Activated naive CD4-positive, alpha-beta T cell treated with anti-CD3 and anti-CD28 coated beads, Interleukin-2, amount 50 U/mL, for 72 hours (primary cell): Measurements from ENCODE around the gene MORC1. TPM values are rescaled to one million over a fixed set of nuclear protein-coding genes. Genes with fewer than 3 reads are reported as not detected.

Source experiments
- ATAC-seq, 2 donors: fragments of 150-1000 bp; cut with Tn5 transposase; 2 replicates each; pipeline ENCODE4 v1.10.0; 2021; ENCODE audit warnings: mild to moderate bottlenecking in 2 of 2, moderate library complexity in 2 of 2
- DNase-seq, 2 donors: peaks; one replicate each; pipeline ENCODE4 v3.0.0; 2021 to 2022; ENCODE audit warnings: low spot score in 2 of 2
- H3K27ac Mint-ChIP-seq, 2 donors: one replicate each; pipeline ENCODE4 v1.8.0; 2022; ENCODE audit warnings: mild to moderate bottlenecking in 2 of 2, mixed read lengths in 2 of 2
- H3K36me3 Mint-ChIP-seq, 2 donors: one replicate each; pipeline ENCODE4 v1.8.0; 2022; ENCODE audit warnings: mixed read lengths in 2 of 2
- H3K9me3 Mint-ChIP-seq, 2 donors: one replicate each; pipeline ENCODE4 v1.8.0; 2022; ENCODE audit warnings: mixed read lengths in 2 of 2
- total RNA-seq, 2 donors: library from RNA; stranded (reverse); gene quantifications; one replicate each; pipeline ENCODE4 v1.2.3, GENCODE V29; 2022

Gene MORC1
- total RNA-seq, 2 donors from 2014 or later, result not detected

GRCh38 chr3:109070211-109070610 is 47.7 kb downstream of the MORC1 start:
- Mint-ChIP-seq H3K36me3 (no peaks in the 10 kb centered on the region), H3K9me3 (no peaks in the 10 kb centered on the region), H3K27ac (no peak overlapping the region)
- ATAC-seq, result no peak
- no peak for DNase-seq

- H3K27ac Mint-ChIP-seq, result no peak overlapping the region
- no peaks in the 10 kb centered on the region for H3K9me3 Mint-ChIP-seq
- H3K36me3 Mint-ChIP-seq, result no peaks in the 10 kb centered on the region
- no peak for ATAC-seq
- DNase-seq, result no peak
These were observed 51.1 kb downstream of the MORC1 start for GRCh38 chr3:109066864-109067263.

GRCh38 chr3:109059264-109059663 is 58.7 kb downstream of the MORC1 start:
- H3K9me3 Mint-ChIP-seq, result no peaks in the 10 kb centered on the region
- DNase-seq (no peak), ATAC-seq (no peak)
- no peaks in the 10 kb centered on the region for H3K36me3 Mint-ChIP-seq
- H3K27ac Mint-ChIP-seq, result no peak overlapping the region

- DNase-seq, result no peak
- H3K27ac Mint-ChIP-seq, result no peak overlapping the region
- H3K36me3 Mint-ChIP-seq, result no peaks in the 10 kb centered on the region
- ATAC-seq, result no peak
- H3K9me3 Mint-ChIP-seq, result no peaks in the 10 kb centered on the region
These were observed 60.3 kb downstream of the MORC1 start for GRCh38 chr3:109057616-109058015.

GRCh38 chr3:109057056-109057455 is 60.9 kb downstream of the MORC1 start:
- ATAC-seq, result no peak

GRCh38 chr3:109050591-109051167 is 67.3 kb downstream of the MORC1 start:
- ATAC-seq, result no peak
- H3K36me3 Mint-ChIP-seq, result no peaks in the 10 kb centered on the region
- peak in 1 of 2 donors; percentile 17 for DNase-seq
- H3K27ac Mint-ChIP-seq, result no peak overlapping the region
- H3K9me3 Mint-ChIP-seq, result no peaks in the 10 kb centered on the region

More at GRCh38 chr3:109057056-109057455, 60.9 kb downstream of the MORC1 start:
- DNase-seq, result no peak
- H3K9me3 Mint-ChIP-seq, result no peaks in the 10 kb centered on the region
- no peak overlapping the region for H3K27ac Mint-ChIP-seq
- no peaks in the 10 kb centered on the region for H3K36me3 Mint-ChIP-seq

GRCh38 chr3:109047366-109047765 is 70.6 kb downstream of the MORC1 start:
- ATAC-seq (no peak), DNase-seq (no peak)
- no peak overlapping the region for H3K27ac Mint-ChIP-seq
- H3K9me3 Mint-ChIP-seq, result no peaks in the 10 kb centered on the region
- no peaks in the 10 kb centered on the region for H3K36me3 Mint-ChIP-seq

- Mint-ChIP-seq H3K27ac (no peak overlapping the region), H3K9me3 (no peaks in the 10 kb centered on the region), H3K36me3 (no peaks in the 10 kb centered on the region)
- no peak for ATAC-seq
- DNase-seq, result no peak
These were observed 72.5 kb downstream of the MORC1 start for GRCh38 chr3:109045271-109046040.

GRCh38 chr3:109035082-109035481 is 82.9 kb downstream of the MORC1 start:
- H3K36me3 Mint-ChIP-seq, result peaks cover 0 to 5% of the 10 kb centered on the region in 2 donors
- ATAC-seq (no peak), DNase-seq (no peak)
- no peak overlapping the region for H3K27ac Mint-ChIP-seq
- peaks cover 0 to 2% of the 10 kb centered on the region in 2 donors for H3K9me3 Mint-ChIP-seq

GRCh38 chr3:109033000-109033660 is 84.8 kb downstream of the MORC1 start:
- no peaks in the 10 kb centered on the region for H3K9me3 Mint-ChIP-seq
- no peak for ATAC-seq
- H3K27ac Mint-ChIP-seq, result no peak overlapping the region
- no peak for DNase-seq
- no peaks in the 10 kb centered on the region for H3K36me3 Mint-ChIP-seq

GRCh38 chr3:109028753-109029152 is 89.2 kb downstream of the MORC1 start:
- no peaks in the 10 kb centered on the region for H3K36me3 Mint-ChIP-seq
- DNase-seq, result no peak
- peak overlapping the region in 1 of 2 donors; percentile 62 for H3K27ac Mint-ChIP-seq
- no peak for ATAC-seq
- no peaks in the 10 kb centered on the region for H3K9me3 Mint-ChIP-seq

- ATAC-seq (no peak), DNase-seq (no peak)
- H3K27ac Mint-ChIP-seq, result no peak overlapping the region
- no peaks in the 10 kb centered on the region for H3K9me3 Mint-ChIP-seq
- no peaks in the 10 kb centered on the region for H3K36me3 Mint-ChIP-seq
These were observed 91.1 kb downstream of the MORC1 start for GRCh38 chr3:109026821-109027220.

- no peak for DNase-seq
- no peak overlapping the region for H3K27ac Mint-ChIP-seq
- H3K36me3 Mint-ChIP-seq, result no peaks in the 10 kb centered on the region
These were observed 92.0 kb downstream of the MORC1 start for GRCh38 chr3:109025896-109026295.

GRCh38 chr3:109023656-109024254 is 94.2 kb downstream of the MORC1 start:
- no peaks in the 10 kb centered on the region for H3K36me3 Mint-ChIP-seq
- no peak overlapping the region for H3K27ac Mint-ChIP-seq
- ATAC-seq (no peak), DNase-seq (peak in 1 of 2 donors; percentile 14)
- H3K9me3 Mint-ChIP-seq, result no peaks in the 10 kb centered on the region

More at GRCh38 chr3:109025896-109026295, 92.0 kb downstream of the MORC1 start:
- no peaks in the 10 kb centered on the region for H3K9me3 Mint-ChIP-seq
- ATAC-seq, result no peak

- no peaks in the 10 kb centered on the region for H3K9me3 Mint-ChIP-seq
- no peak for ATAC-seq
- no peaks in the 10 kb centered on the region for H3K36me3 Mint-ChIP-seq
- no peak for DNase-seq
- no peak overlapping the region for H3K27ac Mint-ChIP-seq
These were observed 94.8 kb downstream of the MORC1 start for GRCh38 chr3:109023167-109023566.

- DNase-seq (no peak), ATAC-seq (no peak)
- Mint-ChIP-seq H3K9me3 (no peaks in the 10 kb centered on the region), H3K27ac (no peak overlapping the region), H3K36me3 (no peaks in the 10 kb centered on the region)
These were observed 96.4 kb downstream of the MORC1 start for GRCh38 chr3:109021556-109021955.

GRCh38 chr3:109018828-109019227 is 99.1 kb downstream of the MORC1 start:
- Mint-ChIP-seq H3K9me3 (no peaks in the 10 kb centered on the region), H3K27ac (no peak overlapping the region), H3K36me3 (no peaks in the 10 kb centered on the region)
- no peak for DNase-seq
- ATAC-seq, result no peak
